H9 (cell line): ENCODE results near the gene ANTXRL. TPM values are rescaled to one million over a fixed set of nuclear protein-coding genes. Genes with fewer than 3 reads are reported as not detected.

Experiments used
- DNase-seq: peaks from one replicate; pipeline ENCODE4 v3.0.0-alpha.2; 2017
- H2AFZ ChIP-seq: one replicate; pipeline ENCODE4 v1.6.1; 2013; ENCODE audit warnings: mild to moderate bottlenecking, low read length, control low read depth, moderate library complexity
- H2AK5ac ChIP-seq: 2 replicates; pipeline ENCODE4 v1.6.1; 2013; ENCODE audit warnings: low read length, control low read depth, mixed read lengths; ENCODE audit not compliant: insufficient read length
- H2BK120ac ChIP-seq: one replicate; pipeline ENCODE4 v1.6.1; 2013; ENCODE audit warnings: low read depth, mild to moderate bottlenecking, low read length, control low read depth, inconsistent platforms; ENCODE audit not compliant: poor library complexity, severe bottlenecking
- H2BK12ac ChIP-seq: 2 replicates; pipeline ENCODE4 v1.6.1; 2013; ENCODE audit warnings: low read length, control low read depth, mixed read lengths, low read depth; ENCODE audit not compliant: insufficient read length
- H2BK15ac ChIP-seq: 2 replicates; pipeline ENCODE4 v1.6.1; 2013; ENCODE audit warnings: low read depth, low read length, control low read depth
- H2BK20ac ChIP-seq: one replicate; pipeline ENCODE4 v1.6.1; 2013; ENCODE audit warnings: low read depth, mild to moderate bottlenecking, low read length, control low read depth, inconsistent platforms; ENCODE audit not compliant: poor library complexity, severe bottlenecking
- H2BK5ac ChIP-seq: 2 replicates; pipeline ENCODE4 v1.6.1; 2013; ENCODE audit warnings: low read length, control low read depth, mixed read lengths; ENCODE audit not compliant: insufficient read length
- H3K14ac ChIP-seq: 2 replicates; pipeline ENCODE4 v1.6.1; 2013; ENCODE audit warnings: low read length, control low read depth; ENCODE audit not compliant: insufficient read depth
- H3K18ac ChIP-seq: 2 replicates; pipeline ENCODE4 v1.6.1; 2013; ENCODE audit warnings: low read depth, mild to moderate bottlenecking, mixed read lengths, low read length, control low read depth; ENCODE audit not compliant: insufficient read length
- H3K23ac ChIP-seq: 2 replicates; pipeline ENCODE4 v1.6.1; 2013; ENCODE audit warnings: low read length, control low read depth, mixed read lengths, low read depth; ENCODE audit not compliant: insufficient read length
- H3K23me2 ChIP-seq: 2 replicates; pipeline ENCODE4 v1.6.1; 2013; ENCODE audit warnings: low read depth, mild to moderate bottlenecking, mixed read lengths, low read length, control low read depth; ENCODE audit not compliant: insufficient read length, poor library complexity, severe bottlenecking
- H3K27ac ChIP-seq: 2 replicates; pipeline ENCODE4 v1.5.1; 2013; ENCODE audit warnings: low read length, control low read depth, mixed read lengths, low read depth; ENCODE audit not compliant: insufficient read length
- H3K27me3 ChIP-seq: 2 replicates; pipeline ENCODE4 v1.6.1; 2013; ENCODE audit warnings: low read length, control low read depth, inconsistent platforms; ENCODE audit not compliant: insufficient read depth
- H3K4ac ChIP-seq: 2 replicates; pipeline ENCODE4 v1.6.1; 2013; ENCODE audit warnings: low read depth, mild to moderate bottlenecking, control low read depth, inconsistent platforms, low read length, moderate library complexity
- H3K4me1 ChIP-seq: 2 replicates; pipeline ENCODE4 v1.6.1; 2013; ENCODE audit warnings: low read length, control low read depth, inconsistent platforms; ENCODE audit not compliant: insufficient read depth
- H3K4me2 ChIP-seq: 2 replicates; pipeline ENCODE4 v1.6.1; 2013; ENCODE audit warnings: low read length, control low read depth, mixed read lengths; ENCODE audit not compliant: insufficient read length, insufficient read depth
- H3K56ac ChIP-seq: 2 replicates; pipeline ENCODE4 v1.6.1; 2013; ENCODE audit warnings: low read depth, mild to moderate bottlenecking, mixed read lengths, low read length, control low read depth; ENCODE audit not compliant: insufficient read length
- H3K79me1 ChIP-seq: 2 replicates; pipeline ENCODE4 v1.6.1; 2013; ENCODE audit warnings: low read depth, mild to moderate bottlenecking, moderate library complexity, low read length, control low read depth, inconsistent platforms; ENCODE audit not compliant: insufficient read depth, poor library complexity, severe bottlenecking
- H3K79me2 ChIP-seq: 2 replicates; pipeline ENCODE4 v1.6.1; 2013; ENCODE audit warnings: low read length, control low read depth, inconsistent platforms; ENCODE audit not compliant: insufficient read depth
- H3K9ac ChIP-seq: 2 replicates; pipeline ENCODE4 v1.6.1; 2013; ENCODE audit warnings: low read length, control low read depth, mixed read lengths; ENCODE audit not compliant: insufficient read length; ENCODE audit errors: extremely low read depth
- H3K9me3 ChIP-seq: one replicate; pipeline ENCODE4 v1.6.1; 2013; ENCODE audit warnings: low read depth, low read length, inconsistent platforms; ENCODE audit not compliant: control insufficient read depth
- H3T11ph ChIP-seq: one replicate; pipeline ENCODE4 v1.6.1; 2013; ENCODE audit warnings: mild to moderate bottlenecking, low read length, control low read depth, inconsistent platforms
- H4K20me1 ChIP-seq: one replicate; pipeline ENCODE4 v1.6.1; 2013; ENCODE audit not compliant: control insufficient read depth, insufficient read length, insufficient read depth
- H4K5ac ChIP-seq: 2 replicates; pipeline ENCODE4 v1.6.1; 2013; ENCODE audit warnings: low read depth, mild to moderate bottlenecking, mixed read lengths, low read length, control low read depth; ENCODE audit not compliant: insufficient read length
- H4K8ac ChIP-seq: replicated peaks from 2 replicates; pipeline ENCODE4 v1.6.1; 2013; ENCODE audit warnings: low read length, control low read depth, mixed read lengths, low read depth; ENCODE audit not compliant: insufficient read length
- H4K91ac ChIP-seq: 2 replicates; pipeline ENCODE4 v1.6.1; 2013; ENCODE audit warnings: low read depth, mild to moderate bottlenecking, moderate library complexity, mixed read lengths, low read length, control low read depth; ENCODE audit not compliant: insufficient read length
- H3K27ac Mint-ChIP-seq, 3 experiments: 2 replicates in 2 of 3; 3 replicates in 1 of 3; pipeline ENCODE4 v1.8.0; 2020 to 2021; ENCODE audit warnings: mixed read lengths in 3 of 3, mild to moderate bottlenecking in 1 of 3, moderate library complexity in 1 of 3
- H3K27me3 Mint-ChIP-seq: 2 replicates; pipeline ENCODE4 v1.8.0; 2021; ENCODE audit warnings: low read depth, mild to moderate bottlenecking, moderate library complexity, mixed read lengths
- H3K36me3 Mint-ChIP-seq, 3 experiments: 2 replicates in 2 of 3; 3 replicates in 1 of 3; pipeline ENCODE4 v1.8.0; 2020 to 2021; ENCODE audit warnings: low read depth in 3 of 3, mixed read lengths in 3 of 3; ENCODE audit not compliant: insufficient read depth in 1 of 3
- H3K4me1 Mint-ChIP-seq, 2 experiments: 2 replicates each; pipeline ENCODE4 v1.8.0; 2020; ENCODE audit warnings: mixed read lengths in 2 of 2
- H3K4me3 Mint-ChIP-seq, 2 experiments: 2 replicates in 1 of 2; 3 replicates in 1 of 2; pipeline ENCODE4 v1.8.0; 2020 to 2021; ENCODE audit warnings: mild to moderate bottlenecking in 2 of 2, mixed read lengths in 2 of 2, moderate library complexity in 1 of 2
- H3K9me3 Mint-ChIP-seq, 2 experiments: 2 replicates in 1 of 2; 3 replicates in 1 of 2; pipeline ENCODE4 v1.8.0; 2020; ENCODE audit warnings: mild to moderate bottlenecking in 2 of 2, mixed read lengths in 2 of 2, moderate library complexity in 1 of 2
- WGBS: extraction: QIAGEN DNeasy Blood & Tissue Kit; methylation state at CpG from one replicate; pipeline ENCODE4 v1.1.7; 2013; ENCODE audit warnings: missing lambda C conversion rate, low lambda C conversion rate, mixed read lengths; ENCODE audit not compliant: insufficient read length; ENCODE audit errors: extremely low coverage; 5-methylcytosine and 5-hydroxymethylcytosine counted together
- total RNA-seq: library from RNA; stranded (reverse); gene quantifications from 2 replicates; pipeline ENCODE4 v1.2.1, GENCODE V29; 2021
- TF ChIP-seq, protein P1 (sequence below): fragments of 200-600 bp; sonication (generic); conservative IDR thresholded peaks from 3 replicates; pipeline ENCODE4 v1.8.0; 2021; ENCODE audit warnings: antibody characterized with exemption, mild to moderate bottlenecking

The ANTXRL gene
- total RNA-seq, 1 experiment from 2014 or later: not detected

DNA sequence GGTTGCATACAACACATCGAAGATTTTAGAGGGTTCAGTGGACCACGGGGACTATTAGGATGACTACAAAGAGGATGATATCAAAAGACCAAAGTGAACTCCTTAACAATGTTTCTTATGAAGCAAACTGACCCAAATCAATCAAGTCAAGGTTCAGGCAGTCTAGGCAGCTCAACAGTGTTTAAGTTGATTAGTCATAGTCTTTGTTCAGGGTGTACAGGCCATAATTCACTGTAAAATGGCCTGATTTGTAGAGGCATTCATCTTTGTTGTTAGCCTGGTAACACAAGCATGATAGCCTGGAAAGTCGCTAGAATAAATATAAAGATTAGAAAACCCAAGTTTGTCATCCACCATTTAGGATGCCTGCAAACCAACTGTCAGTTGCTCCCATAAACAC is 32.6 kb downstream of the ANTXRL start:
- H2BK5ac ChIP-seq: no peak overlapping the region
- no peak overlapping the region for H4K91ac ChIP-seq

More for the DNA sequence above, 32.6 kb downstream of the ANTXRL start:
- Histone ChIP-seq H3K9me3 (no peaks in the 10 kb centered on the region), H3K23me2 (no peaks in the 10 kb centered on the region), H3K27me3 (no peaks in the 10 kb centered on the region), H3T11ph (no peak overlapping the region), H4K5ac (no peak overlapping the region), H3K23ac (no peak overlapping the region), H4K8ac (no peak overlapping the region), H4K20me1 (no peaks in the 10 kb centered on the region), H3K27ac (no peak overlapping the region), H3K79me2 (no peaks in the 10 kb centered on the region), H2AK5ac (no peak overlapping the region), H2AFZ (no peak overlapping the region), H3K79me1 (no peaks in the 10 kb centered on the region), H3K4me1 (peaks cover 2% of the 10 kb centered on the region; the same call in 1 of the 2 replicates), H3K4me2 (no peak overlapping the region), H3K4ac (no peak overlapping the region), H2BK12ac (no peak overlapping the region), H3K56ac (no peak overlapping the region), H2BK20ac (no peak overlapping the region), H3K9ac (no peak overlapping the region), H2BK15ac (no peak overlapping the region), H2BK120ac (no peak overlapping the region), H3K18ac (no peak overlapping the region), H3K14ac (no peak overlapping the region)
- TF ChIP-seq, protein P1, sequence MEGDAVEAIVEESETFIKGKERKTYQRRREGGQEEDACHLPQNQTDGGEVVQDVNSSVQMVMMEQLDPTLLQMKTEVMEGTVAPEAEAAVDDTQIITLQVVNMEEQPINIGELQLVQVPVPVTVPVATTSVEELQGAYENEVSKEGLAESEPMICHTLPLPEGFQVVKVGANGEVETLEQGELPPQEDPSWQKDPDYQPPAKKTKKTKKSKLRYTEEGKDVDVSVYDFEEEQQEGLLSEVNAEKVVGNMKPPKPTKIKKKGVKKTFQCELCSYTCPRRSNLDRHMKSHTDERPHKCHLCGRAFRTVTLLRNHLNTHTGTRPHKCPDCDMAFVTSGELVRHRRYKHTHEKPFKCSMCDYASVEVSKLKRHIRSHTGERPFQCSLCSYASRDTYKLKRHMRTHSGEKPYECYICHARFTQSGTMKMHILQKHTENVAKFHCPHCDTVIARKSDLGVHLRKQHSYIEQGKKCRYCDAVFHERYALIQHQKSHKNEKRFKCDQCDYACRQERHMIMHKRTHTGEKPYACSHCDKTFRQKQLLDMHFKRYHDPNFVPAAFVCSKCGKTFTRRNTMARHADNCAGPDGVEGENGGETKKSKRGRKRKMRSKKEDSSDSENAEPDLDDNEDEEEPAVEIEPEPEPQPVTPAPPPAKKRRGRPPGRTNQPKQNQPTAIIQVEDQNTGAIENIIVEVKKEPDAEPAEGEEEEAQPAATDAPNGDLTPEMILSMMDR: no peak
- Mint-ChIP-seq H3K36me3 (no peaks in the 10 kb centered on the region), H3K4me3 (no peak overlapping the region), H3K27ac (no peak overlapping the region), H3K4me1 (peaks cover 12 to 13% of the 10 kb centered on the region in 2 experiments), H3K27me3 (no peaks in the 10 kb centered on the region), H3K9me3 (no peaks in the 10 kb centered on the region)
- WGBS: no CpG with 5 or more reads among the region's 3 CpGs
- DNase-seq: no peak
